ENCODE results near the gene COLGALT1. TPM values are rescaled to one million over a fixed set of nuclear protein-coding genes. Genes with fewer than 3 reads are reported as not detected.

COLGALT1 gene
- total and polyA plus RNA-seq, 9 donors = 42.1 to 97.0 (median 75.8) TPM

DNA sequence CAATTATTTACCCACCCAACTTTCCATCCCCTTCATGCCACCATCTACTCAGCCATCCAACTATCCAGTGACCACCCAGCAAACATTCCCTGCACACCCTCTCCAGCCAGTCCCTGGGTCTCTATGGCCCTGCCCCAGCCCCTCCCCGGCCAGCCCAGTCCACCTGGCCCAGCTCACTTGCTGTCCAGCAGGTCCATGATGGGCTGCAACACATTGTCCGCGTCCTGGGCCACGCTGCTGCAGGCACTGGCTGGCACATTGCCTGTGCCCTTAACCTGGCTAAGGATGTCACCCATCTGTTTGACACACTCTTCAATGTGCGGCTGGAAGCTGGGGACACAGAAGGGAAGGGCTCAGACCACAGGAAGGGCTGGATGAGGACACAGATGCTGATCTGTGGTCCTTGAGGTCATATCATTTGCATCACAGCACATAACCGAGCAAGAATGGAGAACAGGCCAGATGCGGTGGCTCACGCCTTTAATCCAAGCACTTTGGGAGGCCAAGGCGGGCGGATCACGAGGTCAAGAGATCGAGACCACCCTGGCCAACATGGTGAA lies 71.1 kb downstream of the COLGALT1 start:
- Histone ChIP-seq H3K27me3 (ENCODE audit: control insufficient read depth, insufficient read depth, low read length) (no peaks in the 10 kb centered on the region), H3K4me1 (ENCODE audit: control insufficient read depth, insufficient read depth, low read length) (no peaks in the 10 kb centered on the region), H3K9me3 (replicated peaks; ENCODE audit: control insufficient read depth, low read depth, low read length) (peaks cover 12% of the 10 kb centered on the region), H3K27ac (ENCODE audit: low read length) (no peak overlapping the region), H3K4me3 (ENCODE audit: low read length) (no peak overlapping the region), H3K36me3 (ENCODE audit: control insufficient read depth, insufficient read depth, low read length) (no peaks in the 10 kb centered on the region)
- 81% methylated on average over 7 of the region's 12 CpGs for WGBS (ENCODE audit: insufficient coverage)
- DNase-seq = no peak

DNA sequence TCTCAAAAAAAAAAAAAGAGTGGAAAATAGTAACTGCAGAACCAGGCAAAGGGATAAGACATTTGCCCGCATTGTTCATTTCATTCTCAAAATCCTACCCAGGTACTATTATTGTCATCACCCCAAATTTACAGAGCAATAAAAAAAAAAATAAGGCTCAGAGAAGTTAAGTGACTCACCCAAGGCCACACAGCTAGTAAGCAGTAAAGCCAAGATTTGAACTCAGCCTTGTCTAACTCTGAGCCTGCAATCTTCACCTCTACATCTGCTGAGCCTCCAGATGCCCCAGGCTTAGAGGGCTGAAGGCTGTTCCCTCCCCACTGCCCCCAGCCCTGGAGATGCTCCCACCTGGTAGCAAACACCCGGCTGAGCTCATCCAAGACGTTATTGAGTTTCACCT lies 71.7 kb downstream of the COLGALT1 start:
- Histone ChIP-seq H3K9me3 (replicated peaks; ENCODE audit: control insufficient read depth, low read depth, low read length) (peaks cover 7% of the 10 kb centered on the region), H3K27me3 (ENCODE audit: control insufficient read depth, insufficient read depth, low read length) (no peaks in the 10 kb centered on the region), H3K27ac (ENCODE audit: low read length) (no peak overlapping the region), H3K36me3 (ENCODE audit: control insufficient read depth, insufficient read depth, low read length) (no peaks in the 10 kb centered on the region), H3K4me1 (ENCODE audit: control insufficient read depth, insufficient read depth, low read length) (no peaks in the 10 kb centered on the region), H3K4me3 (ENCODE audit: low read length) (no peak overlapping the region)
- 70% methylated on average over 2 of the region's 3 CpGs for WGBS (ENCODE audit: insufficient coverage)
- no peak for DNase-seq

DNA sequence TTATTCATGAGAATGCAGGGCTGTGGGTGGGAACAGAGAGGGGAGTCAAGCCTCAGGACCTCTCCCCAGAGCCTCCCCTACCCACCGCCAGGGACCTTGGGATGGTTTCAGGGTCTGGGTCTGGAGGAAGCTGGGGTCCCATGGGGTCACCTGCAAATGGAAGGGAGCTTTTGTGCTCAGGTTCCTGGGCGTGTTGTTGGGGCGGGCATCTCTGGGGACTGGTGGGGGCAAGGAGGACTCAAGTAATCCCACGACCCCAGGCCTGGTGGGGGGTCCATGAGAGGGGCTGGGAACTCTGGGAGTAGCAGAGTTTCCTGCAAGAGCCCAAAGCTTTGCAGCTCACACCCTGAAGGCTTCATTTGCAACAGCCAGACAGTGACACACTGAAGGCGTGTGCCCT lies 72.5 kb downstream of the COLGALT1 start:
- Histone ChIP-seq H3K27ac (ENCODE audit: low read length) (no peak overlapping the region), H3K36me3 (ENCODE audit: control insufficient read depth, insufficient read depth, low read length) (no peaks in the 10 kb centered on the region), H3K4me1 (ENCODE audit: control insufficient read depth, insufficient read depth, low read length) (no peaks in the 10 kb centered on the region), H3K27me3 (ENCODE audit: control insufficient read depth, insufficient read depth, low read length) (no peaks in the 10 kb centered on the region), H3K9me3 (replicated peaks; ENCODE audit: control insufficient read depth, low read depth, low read length) (no peaks in the 10 kb centered on the region), H3K4me3 (ENCODE audit: low read length) (no peak overlapping the region)
- no peak for DNase-seq
- WGBS (ENCODE audit: insufficient coverage) = 62% methylated on average over 2 of the region's 5 CpGs

DNA sequence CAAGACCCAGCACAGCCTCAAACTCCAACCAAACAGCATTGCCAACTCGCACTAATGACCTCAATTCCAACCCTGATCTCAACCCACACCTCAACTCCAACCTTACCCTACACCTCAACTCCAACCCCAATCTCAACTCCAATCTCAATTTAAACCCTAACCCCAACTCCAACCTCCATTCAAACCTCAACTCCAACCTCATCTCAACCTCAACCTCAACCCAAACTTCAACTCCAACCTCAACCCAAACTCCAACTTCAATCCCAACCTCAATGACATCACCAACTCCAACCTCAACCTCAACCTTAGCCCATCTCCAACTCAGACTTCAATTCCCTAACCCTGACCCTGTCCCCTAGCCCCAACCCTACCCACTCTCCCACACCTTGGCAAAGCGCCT lies 74.3 kb downstream of the COLGALT1 start:
- 91% methylated on average over 2 of the region's 2 CpGs for WGBS (ENCODE audit: insufficient coverage)
- H3K4me1 ChIP-seq (ENCODE audit: control insufficient read depth, insufficient read depth, low read length) = no peaks in the 10 kb centered on the region
- no peaks in the 10 kb centered on the region for H3K9me3 ChIP-seq (replicated peaks; ENCODE audit: control insufficient read depth, low read depth, low read length)
- no peaks in the 10 kb centered on the region for H3K36me3 ChIP-seq (ENCODE audit: control insufficient read depth, insufficient read depth, low read length)
- no peak overlapping the region for H3K27ac ChIP-seq (ENCODE audit: low read length)
- no peak for DNase-seq
- H3K27me3 ChIP-seq (ENCODE audit: control insufficient read depth, insufficient read depth, low read length) = no peaks in the 10 kb centered on the region
- no peak overlapping the region for H3K4me3 ChIP-seq (ENCODE audit: low read length)

DNA sequence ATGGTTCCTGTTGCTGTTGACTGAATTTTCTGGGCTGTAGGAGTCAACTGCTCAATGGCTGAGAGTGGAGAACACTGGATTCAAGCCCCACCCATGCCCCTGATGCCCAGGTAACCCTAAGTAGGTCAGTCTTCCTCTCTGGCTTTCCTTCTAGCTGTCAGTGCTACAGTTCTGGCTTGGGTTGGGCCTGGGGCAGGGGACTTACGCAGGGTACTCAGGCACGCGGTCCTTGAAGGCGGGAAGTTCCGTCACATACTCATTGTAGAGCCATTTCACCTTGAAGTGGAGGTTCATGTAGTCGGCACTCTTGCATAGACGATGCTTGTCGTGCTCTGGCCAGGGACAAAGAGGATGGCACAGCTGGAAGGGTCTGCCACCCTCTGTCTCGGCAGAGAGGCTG lies 77.1 kb downstream of the COLGALT1 start:
- Histone ChIP-seq H3K27ac (ENCODE audit: low read length) (no peak overlapping the region), H3K27me3 (ENCODE audit: control insufficient read depth, insufficient read depth, low read length) (no peaks in the 10 kb centered on the region), H3K9me3 (replicated peaks; ENCODE audit: control insufficient read depth, low read depth, low read length) (no peaks in the 10 kb centered on the region), H3K4me3 (ENCODE audit: low read length) (no peak overlapping the region), H3K36me3 (ENCODE audit: control insufficient read depth, insufficient read depth, low read length) (no peaks in the 10 kb centered on the region), H3K4me1 (ENCODE audit: control insufficient read depth, insufficient read depth, low read length) (no peaks in the 10 kb centered on the region)
- no peak for DNase-seq
- 91% methylated on average over 6 of the region's 9 CpGs for WGBS (ENCODE audit: insufficient coverage)

Other genes starting within 250 kb of the COLGALT1 start
- gene MRPL34, start 249.8 kb upstream of the COLGALT1 start, total RNA-seq = 28.3 TPM
- 10 to 100 TPM; 25.0 to 43.0 (median 36.4) TPM for gene MRPL34, start 249.8 kb upstream of the COLGALT1 start, polyA plus RNA-seq (ENCODE audit: insufficient read depth in 1 of 8, insufficient read length in 8 of 8, low replicate concordance in 1 of 8)
- gene DDA1, start 246.1 kb upstream of the COLGALT1 start, total RNA-seq = 18.6 TPM
- gene DDA1, start 246.1 kb upstream of the COLGALT1 start, polyA plus RNA-seq (ENCODE audit: insufficient read depth in 1 of 8, insufficient read length in 8 of 8, low replicate concordance in 1 of 8) = 10 to 100 TPM; 32.5 to 42.2 (median 36.8) TPM
- 3.9 TPM for gene ANO8, start 220.8 kb upstream of the COLGALT1 start, total RNA-seq
- gene ANO8, start 220.8 kb upstream of the COLGALT1 start, polyA plus RNA-seq (ENCODE audit: insufficient read depth in 1 of 8, insufficient read length in 8 of 8, low replicate concordance in 1 of 8) = 1 to 10 TPM; 4.3 to 8.3 (median 6.9) TPM
- gene GTPBP3, start 218.1 kb upstream of the COLGALT1 start, total RNA-seq = 7.6 TPM
- 10 to 100 TPM in 5 of 8 donors, 1 to 10 TPM in 3; 9.2 to 16.3 (median 13.2) TPM for gene GTPBP3, start 218.1 kb upstream of the COLGALT1 start, polyA plus RNA-seq (ENCODE audit: insufficient read depth in 1 of 8, insufficient read length in 8 of 8, low replicate concordance in 1 of 8)
- gene PLVAP, start 178.3 kb upstream of the COLGALT1 start, total RNA-seq = 23.1 TPM
- gene PLVAP, start 178.3 kb upstream of the COLGALT1 start, polyA plus RNA-seq (ENCODE audit: insufficient read depth in 1 of 8, insufficient read length in 8 of 8, low replicate concordance in 1 of 8) = 10 to 100 TPM; 43.2 to 70.0 (median 62.8) TPM
- gene CCDC194, start 161.5 kb upstream of the COLGALT1 start, total RNA-seq = not detected
- gene CCDC194, start 161.5 kb upstream of the COLGALT1 start, polyA plus RNA-seq (ENCODE audit: insufficient read depth in 1 of 8, insufficient read length in 8 of 8, low replicate concordance in 1 of 8) = not detected
- 4.7 TPM for gene BST2, start 150.0 kb upstream of the COLGALT1 start, total RNA-seq
- 1 to 10 TPM; 5.9 to 9.3 (median 6.3) TPM for gene BST2, start 150.0 kb upstream of the COLGALT1 start, polyA plus RNA-seq (ENCODE audit: insufficient read depth in 1 of 8, insufficient read length in 8 of 8, low replicate concordance in 1 of 8)
- 32.9 TPM for gene MVB12A, start 135.6 kb upstream of the COLGALT1 start, total RNA-seq
- 10 to 100 TPM; 29.5 to 44.3 (median 33.2) TPM for gene MVB12A, start 135.6 kb upstream of the COLGALT1 start, polyA plus RNA-seq (ENCODE audit: insufficient read depth in 1 of 8, insufficient read length in 8 of 8, low replicate concordance in 1 of 8)
- 1.0 TPM for gene TMEM221, start 107.0 kb upstream of the COLGALT1 start, total RNA-seq
- 1 to 10 TPM; 1.0 to 1.8 (median 1.2) TPM for gene TMEM221, start 107.0 kb upstream of the COLGALT1 start, polyA plus RNA-seq (ENCODE audit: insufficient read depth in 1 of 8, insufficient read length in 8 of 8, low replicate concordance in 1 of 8)
- not detected for gene NXNL1, start 94.7 kb upstream of the COLGALT1 start, total RNA-seq
- gene NXNL1, start 94.7 kb upstream of the COLGALT1 start, polyA plus RNA-seq (ENCODE audit: insufficient read depth in 1 of 8, insufficient read length in 8 of 8, low replicate concordance in 1 of 8) = not detected
- 11.6 TPM for gene SLC27A1, start 85.1 kb upstream of the COLGALT1 start, total RNA-seq
- gene SLC27A1, start 85.1 kb upstream of the COLGALT1 start, polyA plus RNA-seq (ENCODE audit: insufficient read depth in 1 of 8, insufficient read length in 8 of 8, low replicate concordance in 1 of 8) = 10 to 100 TPM; 11.8 to 20.7 (median 16.9) TPM
- 46.5 TPM for gene PGLS, start 44.0 kb upstream of the COLGALT1 start, total RNA-seq
- gene PGLS, start 44.0 kb upstream of the COLGALT1 start, polyA plus RNA-seq (ENCODE audit: insufficient read depth in 1 of 8, insufficient read length in 8 of 8, low replicate concordance in 1 of 8) = 10 to 100 TPM; 46.9 to 70.5 (median 54.0) TPM
- gene UNC13A, start 132.7 kb downstream of the COLGALT1 start, total RNA-seq = 0.09 TPM
- under 1 TPM; 0.05 to 0.27 (median 0.10) TPM for gene UNC13A, start 132.7 kb downstream of the COLGALT1 start, polyA plus RNA-seq (ENCODE audit: insufficient read depth in 1 of 8, insufficient read length in 8 of 8, low replicate concordance in 1 of 8)
- gene MAP1S, start 163.8 kb downstream of the COLGALT1 start, total RNA-seq = 14.1 TPM
- 10 to 100 TPM; 22.1 to 51.6 (median 34.1) TPM for gene MAP1S, start 163.8 kb downstream of the COLGALT1 start, polyA plus RNA-seq (ENCODE audit: insufficient read depth in 1 of 8, insufficient read length in 8 of 8, low replicate concordance in 1 of 8)
- gene FCHO1, start 195.8 kb downstream of the COLGALT1 start, total RNA-seq = 0.53 TPM
- gene FCHO1, start 195.8 kb downstream of the COLGALT1 start, polyA plus RNA-seq (ENCODE audit: insufficient read depth in 1 of 8, insufficient read length in 8 of 8, low replicate concordance in 1 of 8) = 1 to 10 TPM in 1 of 8 donors, under 1 TPM in 7; 0.38 to 1.3 (median 0.76) TPM
- 0.04 TPM for gene B3GNT3, start 239.5 kb downstream of the COLGALT1 start, total RNA-seq
- 1 to 10 TPM in 1 of 8 donors, under 1 TPM in 4, not detected in 3; 0.11 to 3.5 (median 0.64) TPM for gene B3GNT3, start 239.5 kb downstream of the COLGALT1 start, polyA plus RNA-seq (ENCODE audit: insufficient read depth in 1 of 8, insufficient read length in 8 of 8, low replicate concordance in 1 of 8)